GM19193 (cell line): ENCODE data around the gene PLD2.

Experiments
- POLR2A ChIP-seq: IDR thresholded peaks from 4 replicates; pipeline ENCODE4 v1.6.1; 2011; ENCODE audit not compliant: insufficient read depth, insufficient read length; ENCODE audit errors: extremely low read depth

PLD2 gene

GRCh38 chr17:4785311-4786105 is 21.4 kb upstream of the PLD2 start:
- TF ChIP-seq POLR2A, result no peak

- no peak for TF ChIP-seq POLR2A
Observed at GRCh38 chr17:4786106-4786511, 20.8 kb upstream of the PLD2 start, which contains the start of gene VMO1. Gene VMO1, minus strand, starts transcription at chr17:4786364. Its CDS starts 12 bp downstream, at chr17:4786352.

GRCh38 chr17:4786516-4786915 is 20.4 kb upstream of the PLD2 start:
- no peak for TF ChIP-seq POLR2A

- no peak for TF ChIP-seq POLR2A
Observed at GRCh38 chr17:4788159-4788806, 18.7 kb upstream of the PLD2 start.

GRCh38 chr17:4788807-4789700 is 17.9 kb upstream of the PLD2 start, which contains the start of gene GLTPD2:
Gene GLTPD2, plus strand, starts transcription at chr17:4788964. Its CDS starts 48 bp downstream, at chr17:4789012.
- no peak for TF ChIP-seq POLR2A

GRCh38 chr17:4789701-4789950 is 17.3 kb upstream of the PLD2 start:
- no peak for TF ChIP-seq POLR2A

- TF ChIP-seq POLR2A, result peak; percentile 71
Observed at GRCh38 chr17:4789951-4790704, 16.8 kb upstream of the PLD2 start.

- no peak for TF ChIP-seq POLR2A
Observed at GRCh38 chr17:4790705-4791088, 16.3 kb upstream of the PLD2 start.

- TF ChIP-seq POLR2A, result no peak
Observed at GRCh38 chr17:4795168-4795567, 11.8 kb upstream of the PLD2 start.

GRCh38 chr17:4796552-4796920 is 10.4 kb upstream of the PLD2 start:
- no peak for TF ChIP-seq POLR2A

- no peak for TF ChIP-seq POLR2A
Observed at GRCh38 chr17:4800462-4801196, 6.3 kb upstream of the PLD2 start.

GRCh38 chr17:4802228-4802627 is 4.7 kb upstream of the PLD2 start, which contains the start of gene C17orf114:
Gene C17orf114, minus strand, starts transcription at chr17:4802328.
- no peak for TF ChIP-seq POLR2A

- no peak for TF ChIP-seq POLR2A
Observed at GRCh38 chr17:4806456-4806776, 536 bp upstream of the PLD2 start.
